PC-9 (cell line): Measurements from ENCODE around the gene IER3.

Source experiments
- CTCF ChIP-seq: fragments of 200-600 bp; sonication (generic); conservative IDR thresholded peaks from 2 replicates; pipeline ENCODE4 v1.6.1; 2017; ENCODE audit warnings: mixed run types, antibody characterized with exemption, mild to moderate bottlenecking, moderate library complexity
- EZH2 ChIP-seq: fragments of 200-600 bp; sonication (generic); IDR thresholded peaks from 2 replicates; pipeline ENCODE4 v1.8.0; 2017; ENCODE audit warnings: antibody characterized with exemption, low read depth

GRCh38 chr6:30781395-30781742, 37.0 kb upstream of the IER3 start:
- TF ChIP-seq EZH2 (no peak), CTCF (no peak)
